GM18520 (cell line): ENCODE data around the gene SLC23A2.
"Not testable (repeated sequence)": the region's sequence is repeated elsewhere in the genome, so short reads cannot be mapped to it uniquely, and the experiment has no call there.

Experiments used
- ATAC-seq: cut with Tn5 transposase; IDR thresholded peaks from one replicate; pipeline ENCODE4 v1.9.1; 2021; ENCODE audit not compliant: unreplicated experiment

Gene SLC23A2

GRCh38 chr20:5001174-5002076 lies at the start of gene SLC23A2:
SLC23A2 (minus strand) TSS chr20:5001510; CDS start chr20:4932562, 68,948 bp downstream.
- ATAC-seq: no peak

- no peak for ATAC-seq
Observed at GRCh38 chr20:5046656-5047339, 45.5 kb upstream of the SLC23A2 start.

- ATAC-seq: no peak
Observed at GRCh38 chr20:5045906-5046305, 44.6 kb upstream of the SLC23A2 start.

- ATAC-seq: no peak
Observed at GRCh38 chr20:5044075-5044620, 42.8 kb upstream of the SLC23A2 start.

- ATAC-seq: no peak
Observed at GRCh38 chr20:5041433-5041832, 40.1 kb upstream of the SLC23A2 start.

- no peak for ATAC-seq
Observed at GRCh38 chr20:5040345-5040744, 39.0 kb upstream of the SLC23A2 start.

GRCh38 chr20:5039889-5040288 lies 38.6 kb upstream of the SLC23A2 start:
- ATAC-seq: no peak

GRCh38 chr20:5039255-5039657 lies 37.9 kb upstream of the SLC23A2 start:
- no peak for ATAC-seq

- ATAC-seq: no peak
Observed at GRCh38 chr20:5036828-5037227, 35.5 kb upstream of the SLC23A2 start.

GRCh38 chr20:5035518-5035917 lies 34.2 kb upstream of the SLC23A2 start:
- ATAC-seq: not testable (repeated sequence)

- no peak for ATAC-seq
Observed at GRCh38 chr20:5033566-5033965, 32.3 kb upstream of the SLC23A2 start.

GRCh38 chr20:5031701-5032100 lies 30.4 kb upstream of the SLC23A2 start:
- ATAC-seq: not testable (repeated sequence)

- no peak for ATAC-seq
Observed at GRCh38 chr20:5031206-5031557, 29.9 kb upstream of the SLC23A2 start.

- ATAC-seq: no peak
Observed at GRCh38 chr20:5030348-5031205, 29.3 kb upstream of the SLC23A2 start.

- not testable (repeated sequence) for ATAC-seq
Observed at GRCh38 chr20:5028258-5029059, 27.1 kb upstream of the SLC23A2 start.

GRCh38 chr20:5024982-5025381 lies 23.7 kb upstream of the SLC23A2 start:
- no peak for ATAC-seq

- ATAC-seq: no peak
Observed at GRCh38 chr20:5024103-5024502, 22.8 kb upstream of the SLC23A2 start.

- ATAC-seq: not testable (repeated sequence)
Observed at GRCh38 chr20:5023171-5023570, 21.9 kb upstream of the SLC23A2 start.

GRCh38 chr20:5020760-5021159 lies 19.4 kb upstream of the SLC23A2 start:
- no peak for ATAC-seq
